Ovary (tissue), 3 donors: ENCODE data around the gene ZSWIM6.

Source experiments
- CTCF ChIP-seq, 3 donors: fragments of 450-650 bp in 2 of 3; fragments of 200-600 bp in 1 of 3; IDR thresholded peaks; one replicate each; pipeline versions ENCODE4 v1.5.1 to v1.8.0; 2016 to 2022; ENCODE audit warnings: antibody characterized with exemption in 3 of 3, mild to moderate bottlenecking in 1 of 3
- POLR2A ChIP-seq: fragments of 450-650 bp; IDR thresholded peaks from one replicate; pipeline ENCODE4 v1.6.1; 2017; ENCODE audit warnings: antibody characterized with exemption, mild to moderate bottlenecking, moderate library complexity
- donor health status: DM: no; HTN: no; CAD: no.

GRCh38 chr5:61397937-61398336 is 65.9 kb downstream of the ZSWIM6 start:
- TF ChIP-seq CTCF (IDR thresholded peaks at IDR 0.05) (no peak), POLR2A (no peak)
